Mucosa of descending colon (tissue), 3 donors: Measurements from ENCODE around the gene ADNP2. TPM values are rescaled to one million over a fixed set of nuclear protein-coding genes. Genes with fewer than 3 reads are reported as not detected.
A peak's percentile ranks its signal among the peaks of the same experiment; 100 is the strongest.
"Not testable (repeated sequence)": the region's sequence is repeated elsewhere in the genome, so short reads cannot be mapped to it uniquely, and the experiment has no call there.

ENCODE experiments used
- ATAC-seq: fragments of 200-7000 bp; cut with Tn5 transposase; one replicate; pipeline ENCODE4 v1.9.1; 2020; ENCODE audit warnings: mild to moderate bottlenecking, moderate library complexity
- DNase-seq, 3 donors: peaks; one replicate each; pipeline ENCODE4 v3.0.0-alpha.2; 2020
- H3K36me3 ChIP-seq: fragments of 200-600 bp; one replicate; pipeline ENCODE4 v1.8.0; 2021; ENCODE audit warnings: low read depth, mild to moderate bottlenecking
- H3K4me1 ChIP-seq: fragments of 200-600 bp; one replicate; pipeline ENCODE4 v1.8.0; 2021; ENCODE audit warnings: low read depth, mild to moderate bottlenecking
- H3K4me3 ChIP-seq: fragments of 200-600 bp; one replicate; pipeline ENCODE4 v1.8.0; 2021; ENCODE audit warnings: mild to moderate bottlenecking
- H3K9me3 ChIP-seq: fragments of 200-600 bp; one replicate; pipeline ENCODE4 v1.8.0; 2021; ENCODE audit warnings: mild to moderate bottlenecking
- CTCF ChIP-seq: fragments of 200-600 bp; IDR thresholded peaks from one replicate; pipeline ENCODE4 v1.8.0; 2022; ENCODE audit warnings: antibody characterized with exemption, mild to moderate bottlenecking
- intact Hi-C, 2 donors: fragments of 100-400 bp; cut with DNase I in 1 of 2; cut with micrococcal nuclease in 1 of 2; formaldehyde crosslinking; loops; one replicate each; pipeline versions ENCODE4 v1.11.0 to v1.11.1; 2022; cut with DNase I, micrococcal nuclease
- total RNA-seq, 3 donors: library from RNA; stranded (reverse); fragmentation: NEBNext Ultra II Directional in 2 of 3; extraction: Animal tissue kit (Norgen Biotek cat#: 25700) in 2 of 3; gene quantifications; one replicate each; pipeline versions ENCODE4 v1.2.1 to v1.2.4, GENCODE V29; 2021 to 2023
- donor health status: DM: no; HTN: no; CAD: no; lungs with moderate emphysema.
- donor health status: DM: no; HTN: no; CAD: no.
- donor health status: DM: no; HTN: yes; CAD: no.

Gene ADNP2
- total RNA-seq, 3 donors from 2014 or later: 16.7 to 18.3 (median 17.7) TPM

GRCh38 chr18:80158365-80158764, 49.3 kb downstream of the ADNP2 start:
- Histone ChIP-seq H3K4me1 (no peaks in the 10 kb centered on the region), H3K9me3 (no peaks in the 10 kb centered on the region), H3K36me3 (no peaks in the 10 kb centered on the region), H3K4me3 (no peak overlapping the region)
- no peak for TF ChIP-seq CTCF
- no peak for ATAC-seq
- no peak for DNase-seq
- intact Hi-C loops: no loop called here

- Histone ChIP-seq H3K4me1 (no peaks in the 10 kb centered on the region), H3K9me3 (peaks cover 10% of the 10 kb centered on the region), H3K36me3 (no peaks in the 10 kb centered on the region), H3K4me3 (no peak overlapping the region)
- ATAC-seq (peak; percentile 52), DNase-seq (peak in 1 of 3 donors; percentile 16)
- TF ChIP-seq CTCF: no peak
- intact Hi-C loops: no loop called here
Measured at GRCh38 chr18:80159713-80160636, 50.9 kb downstream of the ADNP2 start.

- TF ChIP-seq CTCF: no peak
- intact Hi-C loops: no loop called here
Measured at GRCh38 chr18:80161781-80162417, 52.8 kb downstream of the ADNP2 start.

GRCh38 chr18:80163183-80163582, 54.1 kb downstream of the ADNP2 start:
- Histone ChIP-seq H3K4me1 (no peaks in the 10 kb centered on the region), H3K36me3 (no peaks in the 10 kb centered on the region), H3K9me3 (peaks cover 16% of the 10 kb centered on the region), H3K4me3 (no peak overlapping the region)
- no peak for TF ChIP-seq CTCF
- intact Hi-C loops: no loop called here
- no peak for ATAC-seq
- no peak for DNase-seq

More at GRCh38 chr18:80161781-80162417, 52.8 kb downstream of the ADNP2 start:
- H3K4me1 ChIP-seq: no peaks in the 10 kb centered on the region
- ATAC-seq (no peak), DNase-seq (no peak)
- no peak overlapping the region for H3K4me3 ChIP-seq
- H3K36me3 ChIP-seq: no peaks in the 10 kb centered on the region
- peaks cover 16% of the 10 kb centered on the region for H3K9me3 ChIP-seq

GRCh38 chr18:80164727-80165355, 55.8 kb downstream of the ADNP2 start:
- H3K4me3 ChIP-seq, ATAC-seq, H3K4me1 ChIP-seq, H3K36me3 ChIP-seq, intact Hi-C loops, DNase-seq: not testable (repeated sequence)
- H3K9me3 ChIP-seq: peaks cover 16% of the 10 kb centered on the region

GRCh38 chr18:80166240-80166639, 57.2 kb downstream of the ADNP2 start:
- TF ChIP-seq CTCF: no peak
- no peak overlapping the region for H3K4me3 ChIP-seq
- peaks cover 16% of the 10 kb centered on the region for H3K9me3 ChIP-seq
- H3K4me1 ChIP-seq: no peaks in the 10 kb centered on the region
- H3K36me3 ChIP-seq: no peaks in the 10 kb centered on the region
- intact Hi-C loops: no loop called here
- ATAC-seq (no peak), DNase-seq (no peak)
